Type B pancreatic cell (in vitro differentiated cells): Measurements from ENCODE around the gene CPTP. TPM values are rescaled to one million over a fixed set of nuclear protein-coding genes. Genes with fewer than 3 reads are reported as not detected.
A peak's percentile ranks its signal among the peaks of the same experiment; 100 is the strongest.

ENCODE experiments used
- DNase-seq: peaks from one replicate; pipeline ENCODE4 v3.0.0; 2021; ENCODE audit warnings: mixed read lengths; ENCODE audit not compliant: unreplicated experiment; ENCODE audit errors: extremely low spot score
- H3K27ac Mint-ChIP-seq: 2 replicates; pipeline ENCODE4 v1.8.0; 2021; ENCODE audit warnings: mild to moderate bottlenecking, mixed read lengths
- H3K27me3 Mint-ChIP-seq: 2 replicates; pipeline ENCODE4 v1.8.0; 2021; ENCODE audit warnings: mixed read lengths
- H3K36me3 Mint-ChIP-seq: 2 replicates; pipeline ENCODE4 v1.8.0; 2021; ENCODE audit warnings: mixed read lengths
- H3K4me1 Mint-ChIP-seq: one replicate; pipeline ENCODE4 v1.8.0; 2021; ENCODE audit warnings: mixed read lengths; ENCODE audit not compliant: unreplicated experiment
- H3K4me3 Mint-ChIP-seq: 2 replicates; pipeline ENCODE4 v1.8.0; 2021; ENCODE audit warnings: mild to moderate bottlenecking, mixed read lengths
- H3K9me3 Mint-ChIP-seq: 2 replicates; pipeline ENCODE4 v1.8.0; 2021; ENCODE audit warnings: mixed read lengths
- long read RNA-seq: library from polyadenylated mRNA; unstranded; transcript quantifications from one replicate; pipeline ENCODE4 v2.0.0, GENCODE V29; 2020
- total RNA-seq: library from RNA; stranded (reverse); gene quantifications from 2 replicates; pipeline ENCODE4 v1.2.1, GENCODE V29; 2021; ENCODE audit warnings: low replicate concordance
- TF ChIP-seq, protein P1 (sequence below): fragments of 200-600 bp; sonication (generic); conservative IDR thresholded peaks from 2 replicates; pipeline ENCODE4 v1.5.0; 2021; ENCODE audit warnings: antibody characterized with exemption, mild to moderate bottlenecking

CPTP gene
- 24.2 and 28.5 TPM in 2 replicates for total RNA-seq
- long read RNA-seq = 0 reads

DNA sequence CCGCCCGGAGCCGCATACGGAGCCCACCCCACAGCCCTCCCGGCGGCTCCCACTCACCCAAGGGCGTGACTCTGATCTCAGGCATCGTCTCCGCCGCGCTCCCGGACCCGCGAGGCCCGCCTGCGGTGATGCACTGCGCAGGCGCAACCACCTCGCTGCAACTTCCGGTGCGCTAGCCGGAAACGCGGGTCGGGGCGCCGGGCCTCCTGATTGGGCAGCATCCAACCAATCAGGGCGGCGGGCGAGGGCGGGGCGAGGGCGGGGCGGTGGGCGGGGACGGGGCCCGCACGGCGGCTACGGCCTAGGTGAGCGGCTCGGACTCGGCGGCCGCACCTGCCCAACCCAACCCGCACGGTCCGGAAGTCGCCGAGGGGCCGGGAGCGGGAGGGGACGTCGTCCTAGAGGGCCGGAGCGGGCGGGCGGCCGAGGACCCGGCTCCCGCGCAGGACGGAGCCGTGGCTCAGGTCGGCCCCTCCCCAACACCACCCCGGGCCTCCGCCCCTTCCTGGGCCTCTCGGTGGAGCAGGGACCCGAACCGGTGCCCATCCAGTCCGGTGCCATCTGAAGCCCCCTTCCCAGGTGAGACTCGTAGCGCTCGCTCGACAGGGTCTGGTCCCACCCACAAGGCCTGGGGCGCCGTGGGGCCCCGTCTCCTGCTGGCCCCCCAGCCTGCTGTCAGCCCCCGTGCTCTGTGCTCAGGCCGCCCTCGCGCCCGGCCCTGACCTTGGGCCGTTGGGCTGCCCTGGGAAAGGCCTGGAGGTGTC, at the start of gene CPTP, which contains the start of gene INTS11:
CPTP (plus strand) TSS at position 279 of the 764 bp plus-strand sequence. CDS start 2,109 bp downstream, outside the sequence.
INTS11 (minus strand) TSS at position 137 of the 764 bp plus-strand sequence; CDS start at position 85, 52 bp downstream.
- Mint-ChIP-seq H3K9me3 (no peaks in the 10 kb centered on the region), H3K27ac (peak within 1 kb of the TSS; percentile 85), H3K36me3 (no peaks in the 10 kb centered on the region), H3K4me3 (peak within 1 kb of the TSS; percentile 92), H3K27me3 (no peaks in the 10 kb centered on the region), H3K4me1 (peaks cover 11% of the 10 kb centered on the region)
- TF ChIP-seq, protein P1, sequence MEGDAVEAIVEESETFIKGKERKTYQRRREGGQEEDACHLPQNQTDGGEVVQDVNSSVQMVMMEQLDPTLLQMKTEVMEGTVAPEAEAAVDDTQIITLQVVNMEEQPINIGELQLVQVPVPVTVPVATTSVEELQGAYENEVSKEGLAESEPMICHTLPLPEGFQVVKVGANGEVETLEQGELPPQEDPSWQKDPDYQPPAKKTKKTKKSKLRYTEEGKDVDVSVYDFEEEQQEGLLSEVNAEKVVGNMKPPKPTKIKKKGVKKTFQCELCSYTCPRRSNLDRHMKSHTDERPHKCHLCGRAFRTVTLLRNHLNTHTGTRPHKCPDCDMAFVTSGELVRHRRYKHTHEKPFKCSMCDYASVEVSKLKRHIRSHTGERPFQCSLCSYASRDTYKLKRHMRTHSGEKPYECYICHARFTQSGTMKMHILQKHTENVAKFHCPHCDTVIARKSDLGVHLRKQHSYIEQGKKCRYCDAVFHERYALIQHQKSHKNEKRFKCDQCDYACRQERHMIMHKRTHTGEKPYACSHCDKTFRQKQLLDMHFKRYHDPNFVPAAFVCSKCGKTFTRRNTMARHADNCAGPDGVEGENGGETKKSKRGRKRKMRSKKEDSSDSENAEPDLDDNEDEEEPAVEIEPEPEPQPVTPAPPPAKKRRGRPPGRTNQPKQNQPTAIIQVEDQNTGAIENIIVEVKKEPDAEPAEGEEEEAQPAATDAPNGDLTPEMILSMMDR = no peak
- peak; percentile 98 for DNase-seq

DNA sequence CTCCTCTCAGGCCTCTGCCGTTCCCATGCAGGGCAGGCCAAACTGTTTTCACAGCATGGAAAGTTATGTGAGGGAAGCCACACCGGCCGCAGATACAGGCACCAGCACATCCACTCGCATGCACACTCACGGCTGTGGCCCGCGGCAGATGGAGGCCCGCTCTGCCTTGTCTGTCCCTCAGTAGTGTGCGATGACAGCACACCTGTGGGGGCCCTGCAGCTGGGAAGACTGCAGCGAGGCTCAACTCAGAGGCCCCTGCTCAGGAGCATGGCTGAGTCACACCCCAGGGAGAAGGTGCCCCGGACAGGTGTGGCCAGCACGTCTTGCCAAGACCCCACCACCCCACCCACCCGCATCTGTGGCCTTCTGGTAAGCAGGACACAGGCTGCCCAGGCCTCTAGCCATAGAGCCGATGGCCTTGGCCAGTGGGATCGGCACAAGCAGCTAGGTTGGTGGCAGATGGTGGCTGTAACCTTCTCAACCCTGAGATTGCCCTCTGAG, 49.6 kb upstream of the CPTP start:
- Mint-ChIP-seq H3K9me3 (no peaks in the 10 kb centered on the region), H3K36me3 (peaks cover 2% of the 10 kb centered on the region), H3K4me1 (peaks cover 22% of the 10 kb centered on the region), H3K27me3 (no peaks in the 10 kb centered on the region), H3K27ac (peak overlapping the region; percentile 64), H3K4me3 (peak overlapping the region; percentile 80)
- no peak for DNase-seq
- TF ChIP-seq, protein P1 = no peak

DNA sequence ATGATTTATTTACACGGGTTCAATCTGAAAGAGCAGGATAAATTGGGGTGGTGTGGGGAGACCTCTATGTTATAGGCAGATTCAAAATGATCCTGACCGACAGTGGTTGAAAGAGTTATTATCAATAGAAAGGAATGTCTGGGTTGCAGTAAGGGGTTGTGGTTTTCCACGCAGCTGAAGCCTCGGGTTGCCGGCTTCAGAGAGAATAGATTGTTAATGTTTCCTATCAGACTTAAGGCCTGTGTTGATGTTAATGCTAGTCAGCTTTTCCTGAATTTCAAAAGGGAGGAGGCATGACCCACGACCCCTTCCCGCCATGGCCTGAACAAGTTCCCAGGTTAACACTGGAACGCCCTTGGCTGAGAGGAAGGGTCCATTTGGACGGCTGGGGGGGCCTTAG, 48.8 kb upstream of the CPTP start:
- TF ChIP-seq, protein P1 = no peak
- Mint-ChIP-seq H3K36me3 (no peaks in the 10 kb centered on the region), H3K27ac (peak overlapping the region; percentile 7), H3K9me3 (no peaks in the 10 kb centered on the region), H3K4me3 (peak overlapping the region; percentile 67), H3K27me3 (no peaks in the 10 kb centered on the region), H3K4me1 (peaks cover 14% of the 10 kb centered on the region)
- no peak for DNase-seq

DNA sequence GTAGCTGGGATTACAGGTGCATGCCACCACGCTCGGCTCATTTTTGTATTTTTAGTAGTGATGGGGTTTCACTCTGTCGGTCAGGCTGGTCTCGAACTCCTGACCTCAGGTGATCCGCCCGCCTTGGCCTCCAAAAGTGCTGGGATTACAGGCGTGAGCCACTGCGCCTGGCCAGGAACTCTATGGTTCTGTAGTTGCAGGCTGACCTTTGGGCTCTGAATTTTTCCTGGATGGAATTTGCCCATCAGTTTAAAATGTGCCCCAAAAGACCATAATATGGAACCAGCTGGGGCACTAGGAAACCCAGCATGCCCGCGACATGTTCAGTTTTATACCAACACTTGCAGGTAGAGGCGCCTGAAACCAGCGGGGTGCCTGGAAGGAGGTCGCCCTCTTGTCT, 46.0 kb upstream of the CPTP start:
- Mint-ChIP-seq H3K27ac (no peak overlapping the region), H3K36me3 (no peaks in the 10 kb centered on the region), H3K4me3 (no peak overlapping the region), H3K27me3 (no peaks in the 10 kb centered on the region), H3K9me3 (no peaks in the 10 kb centered on the region), H3K4me1 (no peaks in the 10 kb centered on the region)
- no peak for DNase-seq
- TF ChIP-seq, protein P1 = no peak

DNA sequence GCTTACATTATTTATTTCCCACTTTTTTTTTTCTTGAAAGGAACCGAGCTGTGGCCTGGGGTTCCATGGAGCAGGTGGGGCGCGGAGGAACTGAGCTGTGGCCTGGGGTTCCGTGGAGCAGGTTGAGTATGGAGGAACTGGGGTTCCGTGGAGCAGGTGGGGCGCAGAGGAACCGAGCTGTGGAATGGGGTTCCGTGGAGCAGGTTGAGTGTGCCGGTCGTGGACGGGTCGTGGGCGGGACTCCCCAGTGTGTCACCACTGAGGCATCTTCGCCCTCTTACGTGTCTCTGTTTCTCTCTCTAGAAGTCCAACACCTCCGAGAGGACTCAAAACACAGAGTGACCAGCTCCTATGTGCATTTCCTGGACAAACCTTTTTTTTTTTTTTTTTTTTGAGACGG, 45.6 kb upstream of the CPTP start:
- no peaks in the 10 kb centered on the region for H3K36me3 Mint-ChIP-seq
- no peak overlapping the region for H3K4me3 Mint-ChIP-seq
- no peak for DNase-seq
- H3K9me3 Mint-ChIP-seq = no peaks in the 10 kb centered on the region
- TF ChIP-seq, protein P1 = no peak
- H3K27me3 Mint-ChIP-seq = no peaks in the 10 kb centered on the region
- no peak overlapping the region for H3K27ac Mint-ChIP-seq
- no peaks in the 10 kb centered on the region for H3K4me1 Mint-ChIP-seq
